Fibroblast of gingiva (primary cell): ENCODE data around the gene DTWD2.
A peak's percentile ranks its signal among the peaks of the same experiment; 100 is the strongest.
"Not testable (repeated sequence)": the region's sequence is repeated elsewhere in the genome, so short reads cannot be mapped to it uniquely, and the experiment has no call there.

Experiments used
- DNase-seq: peaks from one replicate; pipeline ENCODE4 v3.0.0-alpha.2; 2011; ENCODE audit warnings: low read depth

DTWD2 gene

DNA sequence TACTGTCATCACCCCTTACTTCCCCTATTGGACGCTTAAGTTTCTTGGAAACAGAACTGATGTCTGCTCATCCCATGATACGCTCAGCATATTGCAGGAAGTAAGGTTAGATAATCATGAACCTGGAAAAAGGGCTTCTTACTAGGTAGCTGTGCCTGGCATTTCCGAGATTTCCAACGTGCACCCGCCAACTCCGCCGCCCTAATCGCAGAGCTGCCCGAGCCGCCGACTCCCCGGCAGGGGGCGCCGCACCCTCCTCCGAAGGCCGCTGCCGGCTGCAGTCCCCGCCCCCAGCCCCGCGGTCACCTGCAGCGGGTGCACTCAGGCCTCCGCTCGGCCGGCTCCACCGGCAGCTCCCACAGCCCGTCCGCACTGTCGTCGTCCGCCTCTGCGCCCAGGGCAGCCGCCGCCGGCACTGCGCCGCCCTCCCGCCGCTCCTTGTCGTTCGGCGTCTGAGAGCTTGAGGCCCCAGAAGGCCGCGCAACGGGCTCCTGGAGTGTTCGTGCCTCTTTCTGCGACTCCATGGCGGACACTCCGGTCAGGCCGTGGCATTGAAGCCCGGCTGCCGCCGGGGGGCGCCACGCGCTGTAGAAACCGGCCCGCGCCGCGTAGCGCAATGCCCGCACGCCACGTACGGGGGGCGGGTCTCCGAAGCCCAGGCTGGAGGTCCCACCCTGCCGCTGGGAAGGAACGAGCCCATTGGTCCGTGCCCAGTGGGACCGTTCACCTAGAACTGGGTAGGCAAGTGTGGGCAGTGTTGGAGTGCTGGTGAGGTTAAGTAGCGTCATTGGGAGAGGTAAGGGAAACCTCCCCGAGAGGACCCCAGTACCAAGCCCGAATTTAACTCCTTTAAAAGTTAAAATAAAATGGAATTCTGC is at the start of gene DTWD2:
DTWD2 (minus strand) TSS at position 560 of the 878 bp plus-strand sequence; CDS start at position 524, 36 bp downstream.
- peak; percentile 89 for DNase-seq

GRCh38 chr5:119037496-119038215 is 49.3 kb upstream of the DTWD2 start:
- peak; percentile 64 for DNase-seq

DNA sequence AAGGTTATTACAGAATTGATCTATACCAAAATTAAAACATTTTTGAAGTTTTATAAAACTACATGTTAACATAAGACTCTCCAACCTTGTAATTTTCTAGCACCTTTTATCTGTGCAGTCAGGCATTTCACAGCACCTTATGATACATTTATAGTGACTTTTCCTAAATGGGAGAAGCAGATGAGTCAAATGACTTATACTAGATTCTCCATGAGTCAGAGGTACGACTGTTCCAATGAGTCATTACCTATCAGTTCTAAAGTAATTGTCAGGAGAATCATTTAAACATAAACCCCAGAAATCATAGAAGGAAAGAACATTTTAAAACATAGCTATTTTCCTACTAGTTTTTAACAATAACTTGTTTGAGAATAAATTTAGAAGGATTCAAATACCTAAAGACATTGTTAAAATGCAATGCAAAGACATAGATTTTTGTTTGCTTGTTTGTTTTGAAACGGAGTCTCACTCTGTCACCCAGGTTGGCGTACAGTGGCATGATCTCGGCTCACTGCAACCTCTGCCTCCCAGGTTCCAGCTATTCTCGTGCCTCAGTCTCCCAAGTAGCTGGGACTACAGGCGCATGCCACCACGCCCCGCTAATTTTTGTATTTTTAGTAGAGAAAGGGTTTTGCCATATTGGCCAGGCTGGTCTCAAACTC is 47.9 kb upstream of the DTWD2 start:
- DNase-seq, result peak; percentile 28

GRCh38 chr5:119033135-119033534 is 44.8 kb upstream of the DTWD2 start:
- DNase-seq, result no peak

- no peak for DNase-seq
Measured at GRCh38 chr5:119032656-119033055, 44.3 kb upstream of the DTWD2 start.

GRCh38 chr5:119031905-119032304 is 43.6 kb upstream of the DTWD2 start:
- DNase-seq, result no peak

DNA sequence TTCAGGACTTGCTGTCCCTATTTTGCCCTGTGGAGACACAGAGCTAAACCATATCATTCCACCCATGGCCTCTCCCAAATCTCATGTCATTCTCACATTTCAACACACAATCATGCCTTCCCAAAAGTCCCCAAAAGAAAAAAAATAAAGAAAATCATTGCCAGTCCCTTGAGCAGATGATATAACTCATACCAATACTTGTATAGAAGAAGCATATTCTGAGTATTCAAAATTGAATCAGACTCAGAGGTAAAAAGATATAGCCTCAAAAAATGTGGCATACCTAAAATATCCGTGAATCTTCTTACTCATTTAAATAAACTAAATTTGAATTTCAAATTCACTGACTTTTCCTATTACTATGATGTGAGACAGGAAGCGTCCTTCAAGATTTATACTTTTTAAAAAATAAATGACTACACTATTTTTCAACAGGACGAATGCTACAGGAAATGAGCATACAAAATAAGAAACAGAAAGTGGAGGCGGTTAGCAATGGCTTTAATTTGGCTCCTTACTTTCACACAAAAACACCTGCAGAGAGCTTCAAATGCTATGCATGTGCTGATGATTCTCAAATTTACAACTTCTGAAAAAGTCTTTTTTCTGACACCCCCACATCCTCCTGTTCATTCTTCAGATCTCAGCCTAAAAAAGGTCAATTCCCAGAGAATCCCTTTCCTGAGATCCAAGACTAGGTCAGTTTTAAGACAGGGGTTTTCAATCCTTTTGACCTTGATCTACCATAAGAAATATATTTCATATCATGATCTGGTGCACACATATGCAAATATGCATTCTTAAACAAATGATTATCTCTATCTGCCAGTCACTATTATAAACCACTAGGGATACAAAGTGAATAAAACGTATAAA is 42.9 kb upstream of the DTWD2 start:
- no peak for DNase-seq

DNA sequence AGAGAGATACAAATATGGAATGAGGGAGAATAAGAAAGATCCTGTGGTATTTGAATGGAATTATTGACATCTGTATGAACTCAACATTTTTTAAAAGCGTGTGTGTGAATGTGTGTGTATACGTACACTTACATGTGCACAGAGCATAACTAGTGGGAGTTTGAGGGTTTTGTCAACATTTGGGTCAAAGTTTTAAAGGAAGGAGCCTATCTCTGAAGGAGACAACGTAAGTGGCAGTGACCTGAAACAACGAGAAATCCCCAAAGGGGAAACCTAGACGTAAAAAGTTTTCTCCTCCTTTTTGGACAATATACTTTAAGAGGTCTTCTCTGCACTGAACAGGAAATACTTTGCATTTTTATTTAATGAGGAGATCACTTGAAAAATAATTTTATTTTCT is 40.2 kb upstream of the DTWD2 start:
- DNase-seq, result no peak

DNA sequence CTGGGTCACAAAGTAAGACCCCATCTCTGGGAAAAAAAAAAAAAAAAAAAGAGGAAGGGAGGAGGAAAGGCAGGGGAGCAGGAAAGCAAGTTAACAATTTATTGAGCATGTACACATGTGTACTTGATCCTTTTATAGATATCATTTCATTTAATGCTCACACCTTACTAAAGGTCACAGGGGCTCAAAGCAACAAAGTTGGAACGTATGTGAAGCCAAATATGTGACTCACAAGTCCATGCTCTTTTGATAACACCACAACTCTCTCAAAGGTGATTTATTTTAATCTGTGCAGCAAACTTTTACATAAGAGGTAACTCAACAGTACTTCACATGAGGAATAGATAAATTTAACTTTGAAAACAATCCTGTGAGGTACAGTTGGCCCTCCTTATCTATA is 34.4 kb upstream of the DTWD2 start:
- DNase-seq, result no peak

DNA sequence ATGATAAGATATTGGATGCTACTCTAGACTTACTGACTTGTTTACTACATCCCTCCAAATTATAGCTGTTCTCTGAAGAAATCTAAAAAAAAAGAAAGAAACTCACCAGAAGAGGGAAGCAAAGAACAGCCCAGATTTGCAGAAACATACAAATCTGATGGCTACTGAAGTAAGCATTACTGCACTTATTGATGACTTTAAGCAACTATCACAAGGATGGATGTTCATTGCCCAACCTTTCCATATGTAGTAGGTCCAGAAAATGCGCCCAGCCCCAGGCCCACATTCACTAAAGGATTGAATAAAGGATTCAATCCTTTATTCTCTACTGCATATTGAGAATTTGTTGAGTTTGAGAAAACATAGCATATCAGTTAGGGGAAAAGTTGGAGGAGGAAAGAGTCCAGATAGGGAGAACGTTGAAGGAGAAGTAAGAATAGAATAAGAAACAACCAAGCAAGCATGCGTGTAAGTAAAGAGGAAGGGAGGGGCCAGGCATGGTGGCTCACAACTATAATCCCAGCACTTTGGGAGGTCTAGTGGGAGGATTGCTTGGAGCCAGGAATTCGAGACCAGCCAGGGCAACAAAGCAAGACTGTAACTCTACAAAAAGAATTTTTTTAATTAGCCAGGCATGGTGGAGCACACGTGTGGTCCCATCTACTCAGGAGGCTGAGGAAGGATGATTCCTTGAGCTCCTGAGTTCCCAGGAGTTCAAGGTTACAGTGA is 33.8 kb upstream of the DTWD2 start:
- peak; percentile 48 for DNase-seq

GRCh38 chr5:119021149-119021732 is 32.9 kb upstream of the DTWD2 start:
- DNase-seq, result no peak

- no peak for DNase-seq
Measured at GRCh38 chr5:119019949-119020348, 31.6 kb upstream of the DTWD2 start.

DNA sequence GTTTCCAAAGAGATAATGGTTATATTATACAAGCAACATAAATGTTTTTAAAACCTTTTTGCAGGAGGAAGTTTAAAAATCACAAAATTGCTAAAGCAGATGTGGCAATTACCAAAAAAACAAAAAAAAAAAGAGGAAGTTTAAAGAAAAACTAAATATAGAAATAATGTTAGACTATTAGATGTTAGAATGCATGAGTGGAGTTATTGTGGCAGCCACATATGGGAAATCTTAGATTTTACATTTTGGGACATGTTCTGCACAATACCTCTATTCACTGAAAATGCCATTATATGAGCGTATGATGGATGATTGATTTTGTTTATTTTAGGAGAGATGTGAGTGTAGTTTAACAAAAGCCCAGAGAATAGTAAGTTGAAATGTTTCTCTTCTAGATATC is 31.2 kb upstream of the DTWD2 start:
- DNase-seq, result no peak

GRCh38 chr5:119017994-119018393 is 29.6 kb upstream of the DTWD2 start:
- no peak for DNase-seq

DNA sequence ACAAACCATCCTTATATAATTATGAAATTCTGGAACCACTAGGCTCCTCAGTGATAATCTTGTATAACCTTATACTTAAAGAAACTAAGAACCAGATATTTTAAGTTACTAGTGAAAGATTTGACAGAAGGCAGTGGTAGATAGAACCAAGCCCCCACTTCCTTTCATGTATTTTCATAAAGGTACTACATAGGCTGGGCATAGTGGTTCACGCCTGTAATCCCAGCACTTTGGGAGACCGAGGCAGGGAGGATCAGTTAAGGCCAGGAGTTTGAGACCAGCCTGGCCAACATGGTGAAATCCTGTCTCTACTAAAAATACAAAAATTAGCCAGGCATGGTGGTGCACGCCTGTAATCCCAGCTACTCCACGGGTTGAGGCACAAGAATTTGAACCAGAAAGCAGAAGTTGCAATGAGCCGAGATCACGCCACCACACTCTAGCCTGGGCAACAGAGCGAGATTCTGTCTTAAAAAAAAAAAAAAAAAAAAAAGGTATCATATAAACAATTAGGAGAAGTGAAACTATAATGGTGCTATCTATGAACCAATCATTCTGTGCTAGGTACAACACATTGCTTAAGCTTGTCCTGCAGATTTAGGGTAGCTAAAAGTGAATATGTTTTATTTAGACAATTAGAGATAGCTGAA is 27.9 kb upstream of the DTWD2 start:
- DNase-seq, result no peak

GRCh38 chr5:119011186-119011585 is 22.8 kb upstream of the DTWD2 start:
- no peak for DNase-seq

DNA sequence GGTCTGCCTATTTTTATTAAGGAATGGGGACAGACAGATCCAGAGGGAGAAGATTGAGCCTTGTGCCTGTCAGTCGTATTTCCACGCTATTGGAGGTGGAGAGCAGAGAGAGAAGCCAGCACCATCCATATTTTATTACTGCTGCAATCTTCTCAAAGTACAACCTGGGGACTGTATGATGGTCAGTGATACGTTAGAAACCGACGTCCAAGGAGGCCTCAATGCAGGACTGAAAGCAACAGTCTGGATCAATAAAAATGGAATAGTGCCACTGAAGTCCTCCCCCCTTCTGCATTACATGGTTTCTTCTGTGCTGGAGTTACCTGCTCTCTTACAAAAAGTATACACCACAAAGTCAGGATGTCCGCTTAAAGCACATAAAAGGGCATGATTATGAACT is 21.9 kb upstream of the DTWD2 start:
- DNase-seq, result no peak

- DNase-seq, result no peak
Measured at GRCh38 chr5:119009131-119009530, 20.8 kb upstream of the DTWD2 start.

DNA sequence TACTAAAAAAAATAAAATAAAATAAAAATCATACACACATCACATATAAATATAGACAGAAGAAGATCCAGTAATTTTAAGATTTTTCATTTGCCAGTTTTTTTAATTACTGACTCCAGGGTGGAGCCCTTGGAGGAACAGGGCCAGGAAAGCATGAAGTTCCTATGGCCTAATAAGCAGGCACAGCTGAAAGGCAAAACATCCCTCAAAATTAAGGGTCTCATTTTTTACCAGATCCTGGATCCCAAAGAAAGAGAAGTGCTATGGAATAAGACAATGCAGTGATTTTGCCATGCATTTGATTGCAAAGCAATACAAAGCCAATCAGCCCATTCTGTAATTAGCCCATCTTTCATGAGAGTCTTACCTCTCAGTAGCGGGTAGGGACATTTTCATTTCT is 11.3 kb upstream of the DTWD2 start:
- DNase-seq, result no peak

- not testable (repeated sequence) for DNase-seq
Measured at GRCh38 chr5:118998861-118999260, 10.5 kb upstream of the DTWD2 start.
